K562 (cell line): ENCODE results near the gene CD22. TPM values are rescaled to one million over a fixed set of nuclear protein-coding genes. Genes with fewer than 3 reads are reported as not detected.

Source experiments
- ATAC-seq: fragments of 200-7000 bp; cut with Tn5 transposase; 3 replicates; pipeline ENCODE4 v1.9.1; 2020; ENCODE audit warnings: moderate library complexity
- BruUV-seq: library from RNA; stranded (reverse); fragments of 400-500 nt; replicated peaks from 2 replicates; lab custom pipeline; 2021; lab: Mats Ljungman, UMichigan
- CTCF ChIA-PET: fragments of 300-600 bp; formaldehyde crosslinking; extraction: SDS; loops from one replicate; lab custom pipeline; 2021; ENCODE audit warnings: low intra/inter-chr PET ratio; lab: Yijun Ruan, JAX
- POLR2A ChIA-PET: fragments of 300-600, 350-650 bp; sonication (Branson Sonifier 250); formaldehyde crosslinking; extraction: SDS; loops from one replicate; lab custom pipeline; 2021; ENCODE audit warnings: antibody characterized with exemption, inconsistent platforms; lab: Yijun Ruan, JAX
- DNase-seq, 4 experiments: peaks; one replicate each; pipeline versions ENCODE4 v3.0.0 to v3.0.0-alpha.2; 2011 to 2018; ENCODE audit warnings: low spot score in 3 of 4, mixed read lengths in 3 of 4; ENCODE audit errors: extremely low read depth in 1 of 4
- FAIRE-seq: peaks from 2 replicates; lab custom pipeline; 2011; peaks lifted over from hg19 to GRCh38; lab: Jason Lieb, UNC
- H2AFZ ChIP-seq: 2 replicates; pipeline ENCODE4 v1.6.0; 2011; ENCODE audit warnings: low read depth, low read length, control low read depth, inconsistent platforms
- H3K27ac ChIP-seq: fragments of 200-600 bp; 3 replicates; pipeline ENCODE4 v1.8.0; 2011; ENCODE audit warnings: low read depth, mild to moderate bottlenecking, control low read depth, inconsistent platforms, low read length, moderate library complexity, mixed read lengths; ENCODE audit errors: extremely low read depth
- H3K27me3 ChIP-seq, 2 experiments: fragments of 300-600 bp in 1 of 2; 2 replicates in 1 of 2; 3 replicates in 1 of 2; pipeline versions ENCODE4 v1.6.0 to v1.8.0; 2011; ENCODE audit warnings: inconsistent platforms in 2 of 2, low read length in 2 of 2, mild to moderate bottlenecking in 1 of 2, mixed read lengths in 1 of 2, moderate library complexity in 1 of 2; ENCODE audit not compliant: control insufficient read depth in 2 of 2, insufficient read depth in 2 of 2
- H3K36me3 ChIP-seq: fragments of 300-600 bp; 3 replicates; pipeline ENCODE4 v1.8.0; 2011; ENCODE audit warnings: mild to moderate bottlenecking, low read length, inconsistent platforms; ENCODE audit not compliant: control insufficient read depth, insufficient read depth
- H3K4me1 ChIP-seq, 2 experiments: fragments of 200-600 bp in 1 of 2; replicated peaks in 1 of 2; 2 replicates in 1 of 2; 3 replicates in 1 of 2; pipeline versions ENCODE4 v1.5.1 to v1.8.0; 2011; ENCODE audit warnings: inconsistent platforms in 2 of 2, low read length in 2 of 2, mild to moderate bottlenecking in 1 of 2, mixed read lengths in 1 of 2, moderate library complexity in 1 of 2; ENCODE audit not compliant: control insufficient read depth in 2 of 2, insufficient read depth in 2 of 2
- H3K4me2 ChIP-seq: 2 replicates; pipeline ENCODE4 v1.6.1; 2011; ENCODE audit warnings: low read length, control low read depth, inconsistent platforms, mixed read lengths; ENCODE audit not compliant: insufficient read depth
- H3K4me3 ChIP-seq: fragments of 200-600 bp; sonication (generic), shearing (Covaris generic); 2 replicates; pipeline ENCODE4 v1.5.1; 2016; ENCODE audit warnings: control low read depth, inconsistent platforms
- H3K79me2 ChIP-seq: fragments of 200-600 bp; 3 replicates; pipeline ENCODE4 v1.8.0; 2011; ENCODE audit warnings: low read length, inconsistent platforms; ENCODE audit not compliant: control insufficient read depth, insufficient read depth
- H3K9ac ChIP-seq, 2 experiments: 2 replicates each; pipeline versions ENCODE4 v1.6.0 to v1.6.1; 2011; ENCODE audit warnings: low read depth in 2 of 2, low read length in 2 of 2, control low read depth in 1 of 2, inconsistent platforms in 1 of 2, mild to moderate bottlenecking in 1 of 2, mixed read lengths in 1 of 2; ENCODE audit not compliant: insufficient read depth in 1 of 2
- H3K9me1 ChIP-seq: one replicate; pipeline ENCODE4 v1.6.0; 2011; ENCODE audit warnings: inconsistent platforms, mild to moderate bottlenecking, low read length, moderate library complexity; ENCODE audit not compliant: control insufficient read depth, insufficient read depth
- H3K9me3 ChIP-seq: replicated peaks from 2 replicates; pipeline ENCODE4 v1.5.1; 2011; ENCODE audit warnings: low read depth, low read length, inconsistent platforms; ENCODE audit not compliant: control insufficient read depth, insufficient read depth
- H4K20me1 ChIP-seq: replicated peaks from 2 replicates; pipeline ENCODE4 v1.6.1; 2011; ENCODE audit warnings: low read length, inconsistent platforms, mixed read lengths; ENCODE audit not compliant: control insufficient read depth, insufficient read depth
- CAMTA2 ChIP-seq: fragments of 250-450 bp; sonication (Bioruptor Pico); conservative IDR thresholded peaks from 2 replicates; pipeline ENCODE4 v1.5.1; 2022
- DDX20 ChIP-seq: fragments of 450-650 bp; IDR thresholded peaks from 2 replicates; pipeline ENCODE4 v1.6.1; 2016; ENCODE audit warnings: missing genetic modification characterization, low read depth, mild to moderate bottlenecking, missing compliant biosample characterization, moderate library complexity
- EWSR1 ChIP-seq: fragments of 450-650 bp; IDR thresholded peaks from 2 replicates; pipeline ENCODE4 v1.6.1; 2018; ENCODE audit warnings: borderline replicate concordance, mild to moderate bottlenecking, low read depth, moderate library complexity; ENCODE audit not compliant: partially characterized antibody
- IRF2 ChIP-seq: sonication (generic); formaldehyde crosslinking; IDR thresholded peaks from 2 replicates; pipeline ENCODE4 v1.8.1; 2022; ENCODE audit warnings: mild to moderate bottlenecking, missing genetic modification reagents
- MEF2D ChIP-seq: conservative IDR thresholded peaks from 2 replicates; pipeline ENCODE4 v1.6.1; 2016; ENCODE audit warnings: low read depth, missing genetic modification characterization, missing compliant biosample characterization
- TRIM28 ChIP-seq: fragments of 450-650 bp; IDR thresholded peaks from 2 replicates; pipeline ENCODE4 v1.6.1; 2017
- ZNF133 ChIP-seq: fragments of 250-450 bp; sonication (Bioruptor Pico); IDR thresholded peaks from 2 replicates; pipeline ENCODE4 v1.4.0; 2020; ENCODE audit warnings: mild to moderate bottlenecking
- ZNF184 ChIP-seq: sonication (generic); formaldehyde crosslinking; IDR thresholded peaks from 2 replicates; pipeline ENCODE4 v1.5.0; 2020; ENCODE audit warnings: missing genetic modification reagents
- WGBS: fragments of 100-300 bp; shearing (Covaris generic); methylation state at CpG from one replicate; pipeline ENCODE4 v1.1.6; 2016; ENCODE audit warnings: low coverage, mixed read lengths; ENCODE audit not compliant: insufficient coverage; ENCODE audit errors: missing lambda C conversion rate; 5-methylcytosine and 5-hydroxymethylcytosine counted together
- in situ Hi-C: fragments of 300-500 bp; cut with MboI; formaldehyde crosslinking; loops from 4 replicates; pipeline ENCODE4 v1.15.0; 2018; ENCODE audit warnings: inconsistent platforms, mixed read lengths
- intact Hi-C: fragments of 100-400 bp; cut with micrococcal nuclease; formaldehyde crosslinking; loops from 2 replicates; pipeline ENCODE4 v1.14.2; 2022
- polyA plus RNA-seq, 8 experiments: library from polyadenylated mRNA; depleted of rRNA in 4 of 8; stranded (reverse) in 5 of 8; unstranded in 3 of 8; fragments of >200 nt; fragmentation: Nextera tagmentation in 2 of 8; fragmentation: Illumina TruSeq in 1 of 8; extraction: Ambion mirVana in 2 of 8; extraction: Trizol in 1 of 8; gene quantifications; 2 replicates each; pipeline versions ENCODE4 v1.2.1 to v1.2.3, GENCODE V29; 2011 to 2014; ENCODE audit warnings: inconsistent platforms in 1 of 8, missing spikeins in 1 of 8
- total RNA-seq, 7 experiments: library from RNA; depleted of rRNA in 6 of 7; stranded (reverse); fragments of >200 nt in 6 of 7; fragmentation: Illumina TruSeq in 2 of 7; extraction: Trizol in 2 of 7; gene quantifications; 2 replicates each; pipeline versions ENCODE4 v1.2.1 to v1.2.3, GENCODE V29; 2011 to 2021; ENCODE audit warnings: low replicate concordance in 1 of 7
- TF ChIP-seq, protein P1 (sequence below): fragments of 250-450 bp; sonication (Bioruptor Pico); IDR thresholded peaks from 2 replicates; pipeline ENCODE4 v1.4.0; 2020
- TF ChIP-seq, protein P2 (sequence below): sonication (generic); formaldehyde crosslinking; IDR thresholded peaks from 2 replicates; pipeline ENCODE4 v1.8.0; 2022; ENCODE audit warnings: mild to moderate bottlenecking, missing genetic modification reagents, borderline replicate concordance

CD22 gene
- total and polyA plus RNA-seq, 9 of the 15 experiments (the other 6 are each of a cell fraction or from before 2014, with no cell fraction given): 0.29 to 5.0 (median 3.5) TPM

GRCh38 chr19:35377656-35378055 lies 48.7 kb downstream of the CD22 start:
- Histone ChIP-seq H3K9me1 (no peaks in the 10 kb centered on the region), H3K36me3 (no peaks in the 10 kb centered on the region), H3K27ac (no peak overlapping the region), H3K9ac (no peak overlapping the region), H2AFZ (no peak overlapping the region), H3K4me1 (peaks cover 23 to 34% of the 10 kb centered on the region in 2 experiments; a peak in 4 of 5 replicates), H3K4me3 (no peak overlapping the region), H3K4me2 (no peak overlapping the region), H3K9me3 (no peaks in the 10 kb centered on the region), H3K27me3 (peaks cover 0 to 2% of the 10 kb centered on the region in 2 experiments; a peak in 1 of 5 replicates), H3K79me2 (no peaks in the 10 kb centered on the region)
- no TSS peak for BruUV-seq
- FAIRE-seq: no peak
- POLR2A ChIA-PET: interaction anchor here (0.6 to 1.4 kb wide), 4 partner anchors 12 to 16 kb away, joined by 3 to 4 read pairs (median 3); no protein-coding TSS in a partner anchor
- no peak for DNase-seq
- WGBS: 50% methylated on average over 1 of the region's 1 CpG
- intact Hi-C loops: no loop called here
- CTCF ChIA-PET: no interaction called here
- no peak for ATAC-seq
- TF ChIP-seq TRIM28: no peak
- no peak for TF ChIP-seq DDX20 (tag)
- TF ChIP-seq, protein P1, sequence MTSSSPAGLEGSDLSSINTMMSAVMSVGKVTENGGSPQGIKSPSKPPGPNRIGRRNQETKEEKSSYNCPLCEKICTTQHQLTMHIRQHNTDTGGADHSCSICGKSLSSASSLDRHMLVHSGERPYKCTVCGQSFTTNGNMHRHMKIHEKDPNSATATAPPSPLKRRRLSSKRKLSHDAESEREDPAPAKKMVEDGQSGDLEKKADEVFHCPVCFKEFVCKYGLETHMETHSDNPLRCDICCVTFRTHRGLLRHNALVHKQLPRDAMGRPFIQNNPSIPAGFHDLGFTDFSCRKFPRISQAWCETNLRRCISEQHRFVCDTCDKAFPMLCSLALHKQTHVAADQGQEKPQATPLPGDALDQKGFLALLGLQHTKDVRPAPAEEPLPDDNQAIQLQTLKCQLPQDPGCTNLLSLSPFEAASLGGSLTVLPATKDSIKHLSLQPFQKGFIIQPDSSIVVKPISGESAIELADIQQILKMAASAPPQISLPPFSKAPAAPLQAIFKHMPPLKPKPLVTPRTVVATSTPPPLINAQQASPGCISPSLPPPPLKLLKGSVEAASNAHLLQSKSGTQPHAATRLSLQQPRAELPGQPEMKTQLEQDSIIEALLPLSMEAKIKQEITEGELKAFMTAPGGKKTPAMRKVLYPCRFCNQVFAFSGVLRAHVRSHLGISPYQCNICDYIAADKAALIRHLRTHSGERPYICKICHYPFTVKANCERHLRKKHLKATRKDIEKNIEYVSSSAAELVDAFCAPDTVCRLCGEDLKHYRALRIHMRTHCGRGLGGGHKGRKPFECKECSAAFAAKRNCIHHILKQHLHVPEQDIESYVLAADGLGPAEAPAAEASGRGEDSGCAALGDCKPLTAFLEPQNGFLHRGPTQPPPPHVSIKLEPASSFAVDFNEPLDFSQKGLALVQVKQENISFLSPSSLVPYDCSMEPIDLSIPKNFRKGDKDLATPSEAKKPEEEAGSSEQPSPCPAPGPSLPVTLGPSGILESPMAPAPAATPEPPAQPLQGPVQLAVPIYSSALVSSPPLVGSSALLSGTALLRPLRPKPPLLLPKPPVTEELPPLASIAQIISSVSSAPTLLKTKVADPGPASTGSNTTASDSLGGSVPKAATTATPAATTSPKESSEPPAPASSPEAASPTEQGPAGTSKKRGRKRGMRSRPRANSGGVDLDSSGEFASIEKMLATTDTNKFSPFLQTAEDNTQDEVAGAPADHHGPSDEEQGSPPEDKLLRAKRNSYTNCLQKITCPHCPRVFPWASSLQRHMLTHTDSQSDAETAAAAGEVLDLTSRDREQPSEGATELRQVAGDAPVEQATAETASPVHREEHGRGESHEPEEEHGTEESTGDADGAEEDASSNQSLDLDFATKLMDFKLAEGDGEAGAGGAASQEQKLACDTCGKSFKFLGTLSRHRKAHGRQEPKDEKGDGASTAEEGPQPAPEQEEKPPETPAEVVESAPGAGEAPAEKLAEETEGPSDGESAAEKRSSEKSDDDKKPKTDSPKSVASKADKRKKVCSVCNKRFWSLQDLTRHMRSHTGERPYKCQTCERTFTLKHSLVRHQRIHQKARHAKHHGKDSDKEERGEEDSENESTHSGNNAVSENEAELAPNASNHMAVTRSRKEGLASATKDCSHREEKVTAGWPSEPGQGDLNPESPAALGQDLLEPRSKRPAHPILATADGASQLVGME: no peak
- TF ChIP-seq, protein P2, sequence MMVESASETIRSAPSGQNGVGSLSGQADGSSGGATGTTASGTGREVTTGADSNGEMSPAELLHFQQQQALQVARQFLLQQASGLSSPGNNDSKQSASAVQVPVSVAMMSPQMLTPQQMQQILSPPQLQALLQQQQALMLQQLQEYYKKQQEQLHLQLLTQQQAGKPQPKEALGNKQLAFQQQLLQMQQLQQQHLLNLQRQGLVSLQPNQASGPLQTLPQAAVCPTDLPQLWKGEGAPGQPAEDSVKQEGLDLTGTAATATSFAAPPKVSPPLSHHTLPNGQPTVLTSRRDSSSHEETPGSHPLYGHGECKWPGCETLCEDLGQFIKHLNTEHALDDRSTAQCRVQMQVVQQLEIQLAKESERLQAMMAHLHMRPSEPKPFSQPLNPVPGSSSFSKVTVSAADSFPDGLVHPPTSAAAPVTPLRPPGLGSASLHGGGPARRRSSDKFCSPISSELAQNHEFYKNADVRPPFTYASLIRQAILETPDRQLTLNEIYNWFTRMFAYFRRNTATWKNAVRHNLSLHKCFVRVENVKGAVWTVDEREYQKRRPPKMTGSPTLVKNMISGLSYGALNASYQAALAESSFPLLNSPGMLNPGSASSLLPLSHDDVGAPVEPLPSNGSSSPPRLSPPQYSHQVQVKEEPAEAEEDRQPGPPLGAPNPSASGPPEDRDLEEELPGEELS (CRISPR knock-in tag): no peak
- TF ChIP-seq EWSR1: no peak
- no peak for TF ChIP-seq ZNF184 (CRISPR knock-in tag)
- no peak for TF ChIP-seq IRF2
- no peak for TF ChIP-seq ZNF133 (CRISPR knock-in tag)
- TF ChIP-seq MEF2D (tag): no peak
- TF ChIP-seq CAMTA2 (CRISPR knock-in tag): no peak
- TF ChIP-seq, all 486 proteins: peak for 0
- no peaks in the 10 kb centered on the region for H4K20me1 ChIP-seq
- in situ Hi-C loops: no loop called here
